ENCODE results near the gene EXOC4. TPM values are rescaled to one million over a fixed set of nuclear protein-coding genes. Genes with fewer than 3 reads are reported as not detected.

Gene EXOC4
- total RNA-seq, 1 donor from 2014 or later: 67.7 TPM

DNA sequence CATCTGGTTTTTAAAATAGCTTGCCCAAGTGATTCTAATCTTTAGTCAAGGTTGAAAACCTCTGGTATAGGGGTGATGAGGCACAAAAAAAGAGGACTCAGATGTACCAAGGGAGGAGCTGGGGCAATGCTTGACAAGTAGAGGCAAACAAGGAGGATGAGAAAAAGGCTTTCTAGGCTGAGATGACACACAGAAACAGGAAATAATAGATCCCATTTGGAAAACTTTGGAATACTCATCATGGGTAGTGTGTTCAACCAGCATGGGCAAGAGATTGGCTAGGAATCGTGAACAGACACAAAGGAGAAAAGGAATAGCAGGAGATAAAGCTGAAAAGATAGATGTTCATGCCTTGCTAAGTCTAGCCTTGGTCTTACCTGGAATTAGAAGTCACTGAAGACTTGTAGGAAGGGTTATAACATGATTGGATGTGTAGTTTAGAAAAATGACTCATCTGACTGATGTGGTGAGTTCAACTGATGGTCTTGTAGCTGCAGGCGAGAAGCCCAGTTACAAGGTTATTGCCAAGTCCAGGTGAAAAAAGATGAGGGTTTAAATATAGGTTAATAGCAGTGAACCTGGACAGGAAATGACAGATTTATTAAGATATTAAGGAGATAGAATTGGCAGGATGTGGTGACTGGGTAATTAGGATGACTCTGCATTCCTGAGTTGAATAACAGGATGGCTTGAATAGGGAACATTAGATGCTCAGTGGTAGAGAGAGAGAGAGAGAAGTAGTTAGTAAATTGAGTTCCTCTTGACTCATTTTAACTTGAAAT is 660.2 kb downstream of the EXOC4 start:
- H3K4me1 Mint-ChIP-seq (ENCODE audit: low read depth): peaks cover 3% of the 10 kb centered on the region
- no peak for DNase-seq (ENCODE audit: low spot score)
- H3K9me3 Mint-ChIP-seq (ENCODE audit: low read depth): no peaks in the 10 kb centered on the region
- H3K4me3 Mint-ChIP-seq (ENCODE audit: unreplicated experiment): no peak overlapping the region
- no peak for TF ChIP-seq CTCF (IDR thresholded peaks at IDR 0.05)
- no peaks in the 10 kb centered on the region for H3K36me3 Mint-ChIP-seq (ENCODE audit: low read depth)
- no peak overlapping the region for H3K27ac Mint-ChIP-seq (ENCODE audit: unreplicated experiment)
- no peaks in the 10 kb centered on the region for H3K27me3 Mint-ChIP-seq (ENCODE audit: low read depth)

- no peaks in the 10 kb centered on the region for H3K4me1 Mint-ChIP-seq (ENCODE audit: low read depth)
- no peak overlapping the region for H3K4me3 Mint-ChIP-seq (ENCODE audit: unreplicated experiment)
- H3K9me3 Mint-ChIP-seq (ENCODE audit: low read depth): peaks cover 22% of the 10 kb centered on the region
- H3K27me3 Mint-ChIP-seq (ENCODE audit: low read depth): no peaks in the 10 kb centered on the region
- no peak overlapping the region for H3K27ac Mint-ChIP-seq (ENCODE audit: unreplicated experiment)
- no peak for DNase-seq (ENCODE audit: low spot score)
- H3K36me3 Mint-ChIP-seq (ENCODE audit: low read depth): peaks cover 18% of the 10 kb centered on the region
- no peak for TF ChIP-seq CTCF (IDR thresholded peaks at IDR 0.05)
These were observed 663.7 kb downstream of the EXOC4 start for GRCh38 chr7:133916621-133917020.

DNA sequence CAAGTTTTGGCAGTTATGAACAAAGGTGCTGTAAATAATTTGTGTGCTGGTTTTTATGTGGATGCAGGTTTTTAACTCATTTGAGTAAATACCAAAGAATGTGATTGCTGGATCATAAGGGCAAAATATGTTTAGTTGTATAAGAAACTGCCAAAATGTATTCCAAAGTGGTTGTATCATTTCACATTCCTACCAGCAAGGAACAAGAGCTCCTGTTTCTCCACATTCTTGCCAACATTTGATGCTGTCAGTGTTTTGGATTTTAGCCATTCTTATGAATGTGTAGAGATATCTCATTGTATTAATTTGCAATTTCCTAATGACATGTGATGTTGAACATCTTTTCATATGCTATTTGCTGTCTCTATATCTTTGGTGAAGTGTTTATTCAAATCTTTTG is 666.9 kb downstream of the EXOC4 start:
- Mint-ChIP-seq H3K9me3 (ENCODE audit: low read depth) (peaks cover 26% of the 10 kb centered on the region), H3K36me3 (ENCODE audit: low read depth) (peaks cover 24% of the 10 kb centered on the region), H3K27ac (ENCODE audit: unreplicated experiment) (no peak overlapping the region), H3K27me3 (ENCODE audit: low read depth) (no peaks in the 10 kb centered on the region), H3K4me3 (ENCODE audit: unreplicated experiment) (no peak overlapping the region), H3K4me1 (ENCODE audit: low read depth) (no peaks in the 10 kb centered on the region)
- DNase-seq (ENCODE audit: low spot score): no peak
- no peak for TF ChIP-seq CTCF (IDR thresholded peaks at IDR 0.05)

DNA sequence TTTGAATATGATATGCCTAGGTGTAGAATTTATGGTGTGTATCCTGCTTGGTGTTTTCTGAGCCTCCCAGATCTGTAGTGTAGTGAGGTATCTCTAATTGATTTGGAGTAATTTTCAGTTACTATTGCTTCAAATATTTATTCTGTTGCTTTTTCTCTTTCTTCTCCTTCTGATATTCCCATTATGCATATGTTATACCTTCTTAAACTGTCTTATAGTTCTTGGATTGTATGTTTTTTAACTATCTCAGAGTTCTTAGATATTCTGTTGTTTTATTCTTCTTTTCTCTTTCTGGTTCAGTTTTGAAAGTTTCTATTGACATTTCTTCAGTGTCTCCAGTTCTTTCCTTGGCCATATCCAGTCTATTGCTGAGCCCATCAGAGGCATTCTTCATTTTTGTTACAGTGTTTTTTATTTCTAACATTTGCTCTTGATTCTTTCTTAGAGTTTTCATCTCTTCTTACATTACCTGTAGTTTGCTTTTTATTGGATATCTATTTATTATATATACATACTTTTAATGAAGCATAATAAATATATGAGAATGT is 668.8 kb downstream of the EXOC4 start:
- Mint-ChIP-seq H3K27me3 (ENCODE audit: low read depth) (no peaks in the 10 kb centered on the region), H3K27ac (ENCODE audit: unreplicated experiment) (no peak overlapping the region), H3K4me3 (ENCODE audit: unreplicated experiment) (no peak overlapping the region), H3K4me1 (ENCODE audit: low read depth) (no peaks in the 10 kb centered on the region), H3K9me3 (ENCODE audit: low read depth) (peaks cover 26% of the 10 kb centered on the region), H3K36me3 (ENCODE audit: low read depth) (peaks cover 24% of the 10 kb centered on the region)
- no peak for DNase-seq (ENCODE audit: low spot score)
- TF ChIP-seq CTCF (IDR thresholded peaks at IDR 0.05): no peak

DNA sequence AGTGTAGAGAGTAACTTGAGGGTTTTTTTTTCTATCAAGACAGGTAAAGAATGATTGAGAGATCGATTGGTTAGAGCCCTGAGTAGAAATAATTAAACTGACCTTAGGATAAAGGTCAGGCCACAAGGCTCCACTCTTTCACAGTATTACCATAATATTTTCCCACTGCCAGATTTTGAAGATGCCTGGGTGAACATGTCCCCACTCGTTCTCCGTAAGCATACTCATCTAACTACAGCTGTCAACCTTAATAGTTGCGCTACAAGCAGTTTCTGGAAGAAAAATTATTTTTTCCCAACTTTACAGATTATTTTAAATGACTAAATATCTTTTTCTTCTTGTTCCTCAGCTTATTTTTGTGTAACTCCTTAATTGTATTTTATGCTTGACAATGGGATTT is 671.1 kb downstream of the EXOC4 start:
- Mint-ChIP-seq H3K9me3 (ENCODE audit: low read depth) (peaks cover 26% of the 10 kb centered on the region), H3K27me3 (ENCODE audit: low read depth) (no peaks in the 10 kb centered on the region), H3K4me1 (ENCODE audit: low read depth) (no peaks in the 10 kb centered on the region), H3K27ac (ENCODE audit: unreplicated experiment) (no peak overlapping the region), H3K4me3 (ENCODE audit: unreplicated experiment) (no peak overlapping the region), H3K36me3 (ENCODE audit: low read depth) (peaks cover 24% of the 10 kb centered on the region)
- no peak for TF ChIP-seq CTCF (IDR thresholded peaks at IDR 0.05)
- DNase-seq (ENCODE audit: low spot score): no peak

All from chondrocyte (in vitro differentiated cells).